GDM1 (cell line): ENCODE data around the gene PRSS3.
"Not testable (repeated sequence)": the region's sequence is repeated elsewhere in the genome, so short reads cannot be mapped to it uniquely, and the experiment has no call there.

Source experiments
- DNase-seq: peaks from one replicate; lab custom pipeline; 2025; lab: John Stamatoyannopoulos, UW

The PRSS3 gene

GRCh38 chr9:33795281-33795680 lies at the start of gene PRSS3:
PRSS3 (plus strand) TSS chr9:33795561; CDS start chr9:33795574, 13 bp downstream.
- DNase-seq = no peak

- DNase-seq = no peak
These were observed 46.6 kb upstream of the PRSS3 start for GRCh38 chr9:33748633-33749304.

GRCh38 chr9:33749305-33749654 lies 46.1 kb upstream of the PRSS3 start:
- DNase-seq = peak; percentile 23

GRCh38 chr9:33750307-33750838 lies 45.0 kb upstream of the PRSS3 start:
- no peak for DNase-seq

- no peak for DNase-seq
These were observed 44.5 kb upstream of the PRSS3 start for GRCh38 chr9:33750839-33751339.

- no peak for DNase-seq
These were observed 43.7 kb upstream of the PRSS3 start for GRCh38 chr9:33751536-33752129.

- no peak for DNase-seq
These were observed 43.2 kb upstream of the PRSS3 start for GRCh38 chr9:33752130-33752637.

GRCh38 chr9:33752789-33753188 lies 42.6 kb upstream of the PRSS3 start:
- not testable (repeated sequence) for DNase-seq

- not testable (repeated sequence) for DNase-seq
These were observed 35.7 kb upstream of the PRSS3 start for GRCh38 chr9:33759648-33760047.

- DNase-seq = no peak
These were observed 33.0 kb upstream of the PRSS3 start for GRCh38 chr9:33762343-33762742.

- not testable (repeated sequence) for DNase-seq
These were observed 31.7 kb upstream of the PRSS3 start for GRCh38 chr9:33763709-33764108.

GRCh38 chr9:33765411-33765810 lies 29.9 kb upstream of the PRSS3 start:
- DNase-seq = no peak

- not testable (repeated sequence) for DNase-seq
These were observed 25.0 kb upstream of the PRSS3 start for GRCh38 chr9:33770156-33770880.

- not testable (repeated sequence) for DNase-seq
These were observed 22.2 kb upstream of the PRSS3 start for GRCh38 chr9:33773135-33773534.

GRCh38 chr9:33774074-33774659 lies 21.2 kb upstream of the PRSS3 start:
- DNase-seq = not testable (repeated sequence)

- no peak for DNase-seq
These were observed 18.8 kb upstream of the PRSS3 start for GRCh38 chr9:33776578-33776977.

GRCh38 chr9:33778700-33779351 lies 16.5 kb upstream of the PRSS3 start:
- DNase-seq = peak; percentile 22

GRCh38 chr9:33780276-33780675 lies 15.1 kb upstream of the PRSS3 start:
- no peak for DNase-seq

- DNase-seq = no peak
These were observed 13.6 kb upstream of the PRSS3 start for GRCh38 chr9:33781736-33782135.

- no peak for DNase-seq
These were observed 12.8 kb upstream of the PRSS3 start for GRCh38 chr9:33782395-33783152.

- no peak for DNase-seq
These were observed 9.4 kb upstream of the PRSS3 start for GRCh38 chr9:33785914-33786313.
